BLaER1 (cell line): Measurements from ENCODE around the gene PRR15.
"Not testable (repeated sequence)": the region's sequence is repeated elsewhere in the genome, so short reads cannot be mapped to it uniquely, and the experiment has no call there.

Source experiments
- H3K27ac ChIP-seq: shearing (Covaris generic); formaldehyde crosslinking; 2 replicates; pipeline ENCODE4 v1.8.1; 2022
- H3K27me3 ChIP-seq: shearing (Covaris generic); formaldehyde crosslinking; 2 replicates; pipeline ENCODE4 v1.8.1; 2022
- H3K36me3 ChIP-seq: shearing (Covaris generic); formaldehyde crosslinking; 2 replicates; pipeline ENCODE4 v1.8.1; 2022
- H3K4me1 ChIP-seq: shearing (Covaris generic); formaldehyde crosslinking; 2 replicates; pipeline ENCODE4 v1.8.1; 2022
- H3K4me2 ChIP-seq: shearing (Covaris generic); formaldehyde crosslinking; 2 replicates; pipeline ENCODE4 v1.8.1; 2022
- H3K4me3 ChIP-seq: shearing (Covaris generic); formaldehyde crosslinking; 2 replicates; pipeline ENCODE4 v1.8.1; 2022
- H3K9ac ChIP-seq: shearing (Covaris generic); formaldehyde crosslinking; 2 replicates; pipeline ENCODE4 v1.8.1; 2022
- H3K9me3 ChIP-seq: shearing (Covaris generic); formaldehyde crosslinking; 2 replicates; pipeline ENCODE4 v1.8.1; 2022
- H4K20me1 ChIP-seq: shearing (Covaris generic); formaldehyde crosslinking; 2 replicates; pipeline ENCODE4 v1.8.1; 2022
- Cebpa-rat ChIP-seq: shearing (Covaris generic); IDR thresholded peaks from 2 replicates; pipeline ENCODE4 v1.8.1; 2022

PRR15 gene

GRCh38 chr7:29563590-29564495 is at the start of gene PRR15:
PRR15 (plus strand) TSS chr7:29563835; CDS start chr7:29566330, 2,495 bp downstream.
- no peak within 1 kb of the TSS for H3K27ac ChIP-seq
- peaks cover 40% of the 10 kb centered on the region for H4K20me1 ChIP-seq
- 0 out of 2 replicates have a peak within 1 kb of the TSS, but pooled peaks have one; percentile 31 for H3K9ac ChIP-seq
- H3K4me1 ChIP-seq = peaks cover 33% of the 10 kb centered on the region
- peak within 1 kb of the TSS; percentile 97 for H3K4me2 ChIP-seq
- no peaks in the 10 kb centered on the region for H3K36me3 ChIP-seq
- peak within 1 kb of the TSS; percentile 71 for H3K4me3 ChIP-seq
- H3K27me3 ChIP-seq = peaks cover 79% of the 10 kb centered on the region
- no peaks in the 10 kb centered on the region for H3K9me3 ChIP-seq
- TF ChIP-seq Cebpa-rat = no peak

- Histone ChIP-seq H3K4me2 (no peak overlapping the region), H3K9me3 (no peaks in the 10 kb centered on the region; the same call in 1 of the 2 replicates), H3K36me3 (no peaks in the 10 kb centered on the region), H3K27ac (no peak overlapping the region), H3K9ac (no peak overlapping the region), H3K4me3 (no peak overlapping the region), H3K4me1 (peaks cover 8% of the 10 kb centered on the region), H3K27me3 (no peaks in the 10 kb centered on the region), H4K20me1 (no peaks in the 10 kb centered on the region)
- TF ChIP-seq Cebpa-rat = no peak
Measured at GRCh38 chr7:29516491-29516890, 47.1 kb upstream of the PRR15 start.

DNA sequence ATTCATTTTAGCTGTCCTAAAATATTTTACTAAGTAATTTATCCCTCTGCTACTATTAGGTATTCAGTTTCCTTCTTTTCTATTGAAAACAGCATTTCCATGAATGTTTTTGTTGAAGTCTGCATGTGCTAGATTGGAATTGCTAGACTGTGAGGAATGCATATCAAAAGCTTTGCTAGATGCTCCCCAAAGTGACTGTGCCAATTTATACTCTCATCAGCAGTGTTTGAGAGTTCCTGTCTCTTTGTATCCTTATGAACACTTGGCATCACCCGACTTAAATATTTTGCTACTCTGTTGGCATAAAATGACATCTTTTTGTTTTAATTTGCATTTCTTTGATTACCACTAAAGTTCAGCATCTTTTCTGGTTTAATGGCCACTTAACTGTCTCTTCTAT is 45.0 kb upstream of the PRR15 start:
- H4K20me1 ChIP-seq = no peaks in the 10 kb centered on the region
- H3K36me3 ChIP-seq = no peaks in the 10 kb centered on the region
- H3K27ac ChIP-seq = no peak overlapping the region
- peaks cover 3% of the 10 kb centered on the region; the same call in 1 of the 2 replicates for H3K9me3 ChIP-seq
- no peaks in the 10 kb centered on the region for H3K4me1 ChIP-seq
- H3K27me3 ChIP-seq = no peaks in the 10 kb centered on the region
- H3K9ac ChIP-seq = no peak overlapping the region
- no peak for TF ChIP-seq Cebpa-rat
- no peak overlapping the region for H3K4me3 ChIP-seq
- no peak overlapping the region for H3K4me2 ChIP-seq

DNA sequence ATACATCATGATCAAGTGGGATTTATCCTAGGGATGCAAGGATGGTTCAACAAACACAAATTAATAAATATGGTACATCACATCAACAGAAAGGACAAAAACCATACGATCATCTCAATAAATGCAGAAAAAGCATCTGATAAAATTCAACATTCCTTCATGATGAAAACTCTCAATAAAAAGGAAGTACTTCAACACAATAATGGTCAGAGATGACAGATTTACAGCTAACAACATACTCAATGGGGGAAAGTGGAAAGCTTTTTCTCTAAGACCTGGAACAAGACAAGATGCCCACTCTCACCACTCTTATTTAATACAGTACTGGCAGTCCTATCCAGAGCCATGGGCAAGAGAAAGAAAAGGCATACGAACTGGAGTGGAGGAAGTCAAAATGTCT is 39.9 kb upstream of the PRR15 start:
- Histone ChIP-seq H4K20me1 (no peaks in the 10 kb centered on the region), H3K4me2 (no peak overlapping the region), H3K27me3 (no peaks in the 10 kb centered on the region), H3K4me1 (no peaks in the 10 kb centered on the region), H3K9me3 (peaks cover 3% of the 10 kb centered on the region; the same call in 1 of the 2 replicates), H3K36me3 (no peaks in the 10 kb centered on the region), H3K27ac (no peak overlapping the region), H3K9ac (no peak overlapping the region), H3K4me3 (no peak overlapping the region)
- no peak for TF ChIP-seq Cebpa-rat

DNA sequence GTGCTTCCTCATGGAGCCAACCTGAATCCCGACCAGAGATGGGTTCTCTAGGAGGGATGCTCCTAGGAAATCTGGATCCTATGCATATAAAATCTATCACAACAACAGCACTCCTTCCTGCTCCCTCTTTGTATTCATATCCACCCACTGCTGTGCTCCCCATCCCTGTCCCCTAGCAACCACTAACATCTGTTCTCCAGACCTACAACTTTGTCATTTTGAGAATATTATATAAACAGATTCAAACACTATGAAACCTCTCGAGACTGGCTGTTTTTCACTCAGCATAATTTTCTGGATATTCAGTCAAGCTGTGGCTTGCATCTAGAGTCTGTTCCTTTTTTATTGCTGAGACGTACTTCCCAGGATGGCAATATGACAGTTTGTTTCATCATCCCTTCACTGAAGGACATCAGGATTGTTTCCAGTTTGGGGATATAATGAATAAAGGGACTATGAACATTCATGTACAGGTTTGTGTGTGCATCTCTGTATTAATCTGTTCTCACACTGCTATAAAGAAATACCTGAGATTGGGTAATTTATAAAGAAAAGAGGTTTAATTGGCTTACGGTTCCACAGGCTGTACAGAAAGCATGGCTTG is 36.0 kb upstream of the PRR15 start:
- Histone ChIP-seq H4K20me1 (no peaks in the 10 kb centered on the region), H3K9ac (no peak overlapping the region), H3K27ac (no peak overlapping the region), H3K9me3 (no peaks in the 10 kb centered on the region), H3K27me3 (no peaks in the 10 kb centered on the region), H3K4me3 (no peak overlapping the region), H3K4me1 (no peaks in the 10 kb centered on the region), H3K4me2 (no peak overlapping the region), H3K36me3 (no peaks in the 10 kb centered on the region)
- TF ChIP-seq Cebpa-rat = no peak

DNA sequence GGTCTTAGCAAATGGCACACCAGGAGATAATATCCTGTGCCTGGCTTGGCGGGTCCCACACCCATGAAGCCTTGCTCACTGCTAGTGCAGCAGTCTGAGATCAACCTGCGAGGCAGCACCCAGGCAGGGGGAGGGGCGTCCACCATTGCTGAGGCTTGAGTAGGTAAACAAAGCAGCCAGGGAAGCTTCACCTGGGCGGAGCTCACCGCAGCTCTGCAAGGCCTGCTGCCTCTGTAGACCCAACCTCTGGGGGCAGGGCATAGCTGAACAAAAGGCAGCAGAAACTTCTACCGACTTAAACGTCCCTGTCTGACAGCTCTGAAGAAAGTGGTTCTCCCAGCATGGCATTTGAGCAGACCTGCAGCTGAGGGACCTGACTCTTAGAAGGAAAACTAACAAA is 35.1 kb upstream of the PRR15 start:
- not testable (repeated sequence) for H4K20me1 ChIP-seq, H3K9me3 ChIP-seq, H3K4me3 ChIP-seq, H3K27ac ChIP-seq, H3K9ac ChIP-seq, H3K4me2 ChIP-seq, H3K27me3 ChIP-seq, H3K36me3 ChIP-seq, H3K4me1 ChIP-seq

DNA sequence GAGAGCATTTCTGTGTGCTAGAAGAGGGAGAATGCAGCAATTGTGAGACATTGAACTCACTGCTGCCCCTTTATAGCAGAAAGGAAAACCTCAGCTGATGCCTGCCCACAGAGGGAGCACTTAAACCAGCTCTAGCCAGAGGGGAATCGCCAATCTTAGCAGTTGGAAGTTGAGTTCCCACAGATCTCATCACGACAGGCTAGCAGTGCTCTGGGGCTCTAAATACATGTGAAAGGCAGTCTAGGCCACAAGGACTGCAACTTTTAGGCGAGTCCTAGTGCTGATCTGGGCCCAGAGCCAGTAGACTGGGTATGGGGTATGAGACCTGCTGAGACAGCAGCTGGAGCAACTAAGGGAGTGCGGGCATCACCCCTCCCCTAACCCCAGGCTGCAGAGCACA is 25.2 kb upstream of the PRR15 start:
- Histone ChIP-seq H3K9me3 (no peaks in the 10 kb centered on the region), H3K27ac (no peak overlapping the region), H3K27me3 (no peaks in the 10 kb centered on the region), H3K4me1 (peaks cover 11% of the 10 kb centered on the region), H3K4me3 (no peak overlapping the region), H3K4me2 (peak overlapping the region; percentile 37), H3K36me3 (no peaks in the 10 kb centered on the region), H4K20me1 (no peaks in the 10 kb centered on the region), H3K9ac (no peak overlapping the region)
- no peak for TF ChIP-seq Cebpa-rat

DNA sequence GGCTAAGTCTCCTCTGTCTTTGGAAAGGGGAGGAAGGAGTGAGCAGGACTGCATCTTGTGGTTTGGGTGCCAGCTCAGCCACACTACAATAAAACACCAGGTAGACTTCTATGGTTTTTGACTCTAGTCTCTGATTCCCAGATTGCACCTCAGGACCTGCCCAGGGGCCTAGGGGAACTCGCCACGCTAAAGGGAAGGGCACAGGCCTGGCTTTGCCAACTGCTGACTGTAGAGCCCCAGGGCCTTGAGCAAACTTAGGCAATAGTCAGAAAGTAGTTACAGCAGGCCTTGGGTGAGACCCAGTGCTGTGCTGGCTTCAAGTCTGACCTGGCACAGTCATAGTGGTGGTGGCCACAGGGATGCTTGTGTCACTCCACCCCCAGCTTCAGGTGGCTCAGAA is 24.2 kb upstream of the PRR15 start:
- H3K4me2 ChIP-seq = no peak overlapping the region
- no peak for TF ChIP-seq Cebpa-rat
- H3K9me3 ChIP-seq = peaks cover 2% of the 10 kb centered on the region
- no peak overlapping the region for H3K27ac ChIP-seq
- no peak overlapping the region for H3K9ac ChIP-seq
- H3K27me3 ChIP-seq = no peaks in the 10 kb centered on the region
- no peaks in the 10 kb centered on the region for H4K20me1 ChIP-seq
- H3K4me1 ChIP-seq = peaks cover 11% of the 10 kb centered on the region
- H3K4me3 ChIP-seq = no peak overlapping the region
- H3K36me3 ChIP-seq = no peaks in the 10 kb centered on the region

- H3K4me2 ChIP-seq = no peak overlapping the region
- no peak overlapping the region for H3K27ac ChIP-seq
- H4K20me1 ChIP-seq = no peaks in the 10 kb centered on the region
- TF ChIP-seq Cebpa-rat = no peak
- no peaks in the 10 kb centered on the region for H3K27me3 ChIP-seq
- no peak overlapping the region for H3K9ac ChIP-seq
- H3K36me3 ChIP-seq = no peaks in the 10 kb centered on the region
- peaks cover 6% of the 10 kb centered on the region for H3K9me3 ChIP-seq
- no peaks in the 10 kb centered on the region for H3K4me1 ChIP-seq
- H3K4me3 ChIP-seq = no peak overlapping the region
Measured at GRCh38 chr7:29547421-29547820, 16.2 kb upstream of the PRR15 start.

DNA sequence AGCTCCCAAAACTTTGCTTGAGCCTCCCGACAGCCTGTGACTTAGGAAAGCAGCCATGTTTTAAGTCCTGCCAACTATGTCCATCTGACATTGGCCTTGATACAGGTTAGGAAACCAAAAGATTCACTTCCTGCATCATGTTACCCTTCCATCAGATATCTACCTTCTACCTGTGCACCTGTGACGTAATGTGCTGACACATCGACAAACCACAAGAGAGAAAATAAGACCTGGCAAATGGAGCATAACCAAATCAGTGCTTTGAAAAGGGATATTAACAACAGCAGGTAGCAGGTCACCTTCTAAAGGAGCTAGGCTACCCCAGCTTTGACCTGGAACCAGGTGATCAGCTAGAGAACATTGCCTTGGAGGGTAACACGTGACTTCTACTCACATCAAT is 14.8 kb upstream of the PRR15 start:
- TF ChIP-seq Cebpa-rat = no peak
- no peaks in the 10 kb centered on the region for H3K4me1 ChIP-seq

More for the DNA sequence above, 14.8 kb upstream of the PRR15 start:
- H3K9ac ChIP-seq = no peak overlapping the region
- no peak overlapping the region for H3K4me3 ChIP-seq
- H3K4me2 ChIP-seq = no peak overlapping the region
- H4K20me1 ChIP-seq = no peaks in the 10 kb centered on the region
- H3K27ac ChIP-seq = no peak overlapping the region
- no peaks in the 10 kb centered on the region for H3K36me3 ChIP-seq
- H3K27me3 ChIP-seq = no peaks in the 10 kb centered on the region
- peaks cover 6% of the 10 kb centered on the region for H3K9me3 ChIP-seq
